Choroid plexus epithelial cell (primary cell): ENCODE measurements around the gene ELMO1.

ENCODE experiments used
- DNase-seq: peaks from one replicate; pipeline ENCODE4 v3.0.0-alpha.2; 2010; ENCODE audit warnings: low read depth
- H3K4me3 ChIP-seq: 2 replicates; pipeline ENCODE4 v1.5.1; 2011; ENCODE audit warnings: low read depth, mild to moderate bottlenecking, control low read depth, low read length, moderate library complexity
- TF ChIP-seq, protein P1 (sequence below): conservative IDR thresholded peaks from 2 replicates; pipeline ENCODE4 v1.5.1; 2011; ENCODE audit warnings: low read depth, mild to moderate bottlenecking, control low read depth, inconsistent platforms, low read length, moderate library complexity

The ELMO1 gene

DNA sequence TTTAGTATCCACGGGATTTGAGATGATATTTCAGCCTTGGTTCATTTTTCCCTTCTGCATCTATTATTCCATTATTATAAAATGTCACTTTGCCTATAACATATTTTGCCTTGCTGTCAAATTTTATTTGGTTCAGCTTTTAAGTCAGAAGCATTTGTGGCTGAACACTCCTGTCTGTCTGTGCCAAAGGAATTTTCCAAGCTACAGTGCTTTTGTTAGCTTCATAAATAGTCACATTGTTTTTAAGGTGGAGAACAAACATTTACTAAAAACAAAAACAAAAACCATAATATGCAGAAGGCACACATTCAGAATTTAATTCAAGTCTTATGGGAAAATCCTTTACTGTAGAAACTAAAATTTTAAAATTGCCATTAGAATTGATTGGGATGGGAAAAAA is 33.8 kb upstream of the ELMO1 start:
- no peak for DNase-seq
- TF ChIP-seq, protein P1, sequence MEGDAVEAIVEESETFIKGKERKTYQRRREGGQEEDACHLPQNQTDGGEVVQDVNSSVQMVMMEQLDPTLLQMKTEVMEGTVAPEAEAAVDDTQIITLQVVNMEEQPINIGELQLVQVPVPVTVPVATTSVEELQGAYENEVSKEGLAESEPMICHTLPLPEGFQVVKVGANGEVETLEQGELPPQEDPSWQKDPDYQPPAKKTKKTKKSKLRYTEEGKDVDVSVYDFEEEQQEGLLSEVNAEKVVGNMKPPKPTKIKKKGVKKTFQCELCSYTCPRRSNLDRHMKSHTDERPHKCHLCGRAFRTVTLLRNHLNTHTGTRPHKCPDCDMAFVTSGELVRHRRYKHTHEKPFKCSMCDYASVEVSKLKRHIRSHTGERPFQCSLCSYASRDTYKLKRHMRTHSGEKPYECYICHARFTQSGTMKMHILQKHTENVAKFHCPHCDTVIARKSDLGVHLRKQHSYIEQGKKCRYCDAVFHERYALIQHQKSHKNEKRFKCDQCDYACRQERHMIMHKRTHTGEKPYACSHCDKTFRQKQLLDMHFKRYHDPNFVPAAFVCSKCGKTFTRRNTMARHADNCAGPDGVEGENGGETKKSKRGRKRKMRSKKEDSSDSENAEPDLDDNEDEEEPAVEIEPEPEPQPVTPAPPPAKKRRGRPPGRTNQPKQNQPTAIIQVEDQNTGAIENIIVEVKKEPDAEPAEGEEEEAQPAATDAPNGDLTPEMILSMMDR, result no peak
- no peak overlapping the region for H3K4me3 ChIP-seq

DNA sequence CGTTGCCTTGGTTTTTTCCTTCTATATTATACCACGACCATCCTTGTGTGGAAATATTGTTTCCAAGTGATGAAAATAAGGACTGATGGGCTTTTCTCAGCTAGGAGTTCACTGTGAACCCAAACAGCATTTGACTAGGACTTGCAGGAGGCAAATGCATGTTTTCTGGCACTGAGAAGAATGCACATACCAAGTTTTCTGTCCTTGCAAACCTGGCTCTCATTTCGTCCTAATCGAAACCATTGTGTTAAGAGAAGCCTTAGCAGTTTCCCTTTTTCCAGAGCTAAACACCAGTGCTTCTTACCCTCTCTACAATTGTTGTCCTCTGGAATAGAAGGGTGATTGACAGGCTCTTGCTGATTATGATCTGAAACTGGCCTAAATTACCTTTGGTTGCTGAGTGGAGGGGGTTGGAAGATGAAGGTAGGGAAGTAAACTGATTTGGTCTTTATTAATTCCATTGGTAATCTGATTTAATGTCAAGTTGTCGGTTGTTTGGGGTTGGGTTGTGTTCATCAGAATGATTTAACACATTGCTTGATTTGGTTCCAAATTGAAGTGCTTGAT is 33.1 kb upstream of the ELMO1 start:
- TF ChIP-seq, protein P1, result no peak
- no peak overlapping the region for H3K4me3 ChIP-seq
- no peak for DNase-seq

DNA sequence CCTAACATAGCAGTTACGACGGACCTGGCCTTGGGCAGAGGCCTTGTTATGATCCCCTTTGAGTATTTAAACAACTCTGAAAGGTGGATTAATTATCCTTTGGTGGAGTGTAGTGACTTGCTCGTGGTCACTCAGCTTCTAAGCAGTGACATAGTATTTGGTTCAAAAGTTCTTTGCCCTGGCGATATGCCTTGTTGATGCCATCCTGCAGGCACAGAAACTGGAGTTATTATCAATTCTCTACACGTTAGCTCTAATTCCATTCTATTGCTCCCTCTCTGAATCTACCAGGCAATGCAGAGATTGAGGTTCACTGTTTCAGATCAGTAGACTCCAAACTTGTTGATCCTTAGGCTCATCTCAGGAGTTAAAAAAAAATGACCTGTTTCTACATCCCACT is 32.5 kb upstream of the ELMO1 start:
- TF ChIP-seq, protein P1, result no peak
- DNase-seq, result no peak
- H3K4me3 ChIP-seq, result no peak overlapping the region

DNA sequence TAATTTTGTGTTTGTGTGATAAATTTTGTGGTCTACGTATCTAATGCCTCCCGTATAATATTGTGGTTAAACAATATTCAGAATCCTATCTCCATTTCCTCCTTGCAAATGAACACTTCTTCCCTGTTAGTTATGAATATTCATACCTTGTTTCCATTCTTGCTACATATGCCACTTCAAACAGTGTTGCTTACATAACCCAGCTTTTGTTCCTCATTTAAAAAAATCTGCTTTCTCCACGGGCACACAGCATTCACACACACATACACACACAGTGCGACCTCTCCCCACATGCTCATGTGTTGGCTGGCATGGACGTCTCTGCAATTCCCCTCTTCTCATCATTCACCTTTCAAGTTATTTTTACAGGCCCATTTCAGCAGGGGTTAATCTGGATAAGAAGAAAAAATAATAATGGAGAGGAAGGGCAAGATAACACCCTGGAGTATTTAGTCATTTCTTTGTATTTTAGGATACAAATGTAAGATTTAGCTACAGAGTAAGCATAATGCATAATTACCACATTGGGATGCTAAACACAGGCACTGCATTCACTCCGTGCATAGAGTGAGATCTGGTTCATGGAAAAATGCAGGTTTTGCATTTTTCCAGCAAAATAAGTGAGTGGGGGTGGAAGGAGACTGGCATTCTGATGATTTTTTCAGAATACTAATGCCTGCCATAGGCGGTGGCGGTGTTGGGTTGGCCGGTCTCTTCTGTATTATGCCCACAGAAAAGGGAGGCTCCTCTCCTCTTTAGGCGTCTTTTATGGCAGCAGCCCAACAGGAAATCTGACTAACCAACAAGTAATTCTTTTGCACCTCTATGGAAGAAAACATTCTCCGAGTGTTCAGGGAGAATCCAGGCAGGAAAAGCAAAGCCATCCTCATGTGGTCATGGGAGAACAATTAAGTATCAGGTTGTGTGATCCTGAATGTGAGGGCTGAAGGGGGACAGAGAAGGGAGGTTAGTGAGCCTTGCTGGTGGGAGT is 31.7 kb upstream of the ELMO1 start:
- TF ChIP-seq, protein P1, result no peak
- H3K4me3 ChIP-seq, result no peak overlapping the region
- DNase-seq, result no peak

DNA sequence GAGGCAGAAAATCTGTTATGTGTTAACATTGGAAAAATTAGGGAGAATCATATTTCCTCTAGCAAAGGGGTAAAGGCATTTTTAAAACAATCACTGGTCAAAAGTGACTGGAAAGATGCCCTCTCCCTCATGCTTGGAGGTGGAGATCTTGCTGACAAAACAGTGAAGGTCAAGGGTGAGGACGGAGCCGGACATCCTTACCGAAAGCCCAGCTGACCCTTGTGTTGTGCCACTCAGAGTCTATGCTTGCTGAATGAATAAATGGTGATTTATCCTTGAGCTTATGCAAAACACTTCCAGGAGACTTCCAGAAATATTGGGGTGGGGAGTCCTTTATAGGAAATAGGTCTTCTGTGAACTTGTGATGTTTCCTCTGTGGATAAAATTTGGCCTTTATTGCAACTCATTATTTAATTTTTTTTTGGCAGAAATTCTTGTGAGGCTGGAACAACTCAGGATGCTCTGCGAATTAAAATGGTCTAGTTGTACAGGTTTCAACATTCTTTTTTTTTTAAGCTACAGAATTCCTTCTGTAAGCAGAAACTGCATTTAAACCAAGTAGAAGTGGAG is 28.3 kb upstream of the ELMO1 start:
- no peak for DNase-seq
- no peak overlapping the region for H3K4me3 ChIP-seq
- TF ChIP-seq, protein P1, result no peak

DNA sequence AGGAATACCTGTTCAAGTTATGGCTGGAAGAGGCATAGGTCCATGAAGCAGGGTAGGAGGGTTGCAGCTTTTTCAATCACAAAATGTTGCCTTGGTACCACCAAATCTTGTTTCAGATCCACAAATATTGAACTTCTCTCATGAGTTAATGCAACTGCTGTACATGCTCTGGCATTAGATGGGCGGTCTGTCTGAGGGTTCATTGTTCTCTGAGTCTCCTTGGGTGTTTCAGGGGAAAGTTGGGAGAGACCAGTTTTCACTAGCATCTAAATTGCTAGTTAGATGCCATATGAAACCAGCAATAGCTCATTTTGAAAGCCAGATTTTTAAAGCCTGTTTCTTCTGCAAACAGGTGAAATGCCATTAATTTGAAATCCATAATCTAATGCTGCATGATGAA is 27.8 kb upstream of the ELMO1 start:
- TF ChIP-seq, protein P1, result no peak
- DNase-seq, result no peak
- H3K4me3 ChIP-seq, result no peak overlapping the region
